ENCODE results near the gene POLR1A. TPM values are rescaled to one million over a fixed set of nuclear protein-coding genes. Genes with fewer than 3 reads are reported as not detected.
A peak's percentile ranks its signal among the peaks of the same experiment; 100 is the strongest.

The POLR1A gene
- polyA plus RNA-seq, 2 of the 4 experiments (the other 2 are of a cell fraction), result 22.8 to 55.7 TPM

GRCh38 chr2:86074811-86075210 lies 30.9 kb downstream of the POLR1A start (continued):
- TF ChIP-seq ZC3H11A (IDR thresholded peaks at IDR 0.05) (no peak), CHD4 (IDR thresholded peaks at IDR 0.05; ENCODE audit: borderline replicate concordance) (no peak), RNF2 (IDR thresholded peaks at IDR 0.05; ENCODE audit: borderline replicate concordance, low read depth) (no peak), RAD21 (conservative IDR thresholded peaks at IDR 0.05 in 1 of 2, IDR thresholded peaks at IDR 0.05 in 1 of 2) (no peak), PBX3 (IDR thresholded peaks at IDR 0.05) (no peak)

GRCh38 chr2:86074256-86074655 lies 31.4 kb downstream of the POLR1A start:
- Histone ChIP-seq H3K4me1 (peaks cover 34% of the 10 kb centered on the region), H3K9me3 (no peaks in the 10 kb centered on the region), H3K4me2 (no peak overlapping the region), H3K4me3 (no peak overlapping the region), H3K27ac (peak overlapping the region in 1 of 2 experiments; percentile 72; a peak in 1 of 6 replicates)
- CTCF ChIA-PET, result interaction anchor here (0.7 to 23.1 kb wide), 4 partner anchors 18 to 250 kb away, joined by 3 to 766 read pairs (median 121); partner anchors contain the start of gene ST3GAL5
- ATAC-seq, result no peak
- POLR2A ChIA-PET, result no interaction called here
- TF ChIP-seq CTCF (IDR thresholded peaks at IDR 0.05) (no peak), REST (IDR thresholded peaks at IDR 0.05) (no peak), E2F6 (IDR thresholded peaks at IDR 0.05; ENCODE audit: borderline replicate concordance, low read depth) (no peak), POLR2AphosphoS2 (conservative IDR thresholded peaks at IDR 0.05; ENCODE audit: low read length) (no peak), RFX5 (IDR thresholded peaks at IDR 0.05) (no peak), ESRRA (IDR thresholded peaks at IDR 0.05; ENCODE audit: borderline replicate concordance, low read length) (no peak), CBX8 (IDR thresholded peaks at IDR 0.05) (no peak), EHF (CRISPR knock-in tag; IDR thresholded peaks at IDR 0.05) (no peak)
- 96% methylated on average over 3 of the region's 3 CpGs for WGBS (ENCODE audit: missing lambda C conversion rate)
- DNase-seq (ENCODE audit: low read depth in 1 of 2, low spot score in 1 of 2), result no peak
- no peak for FAIRE-seq

- ChIA-PET CTCF (interaction anchor here (0.6 to 9.9 kb wide), 6 partner anchors 13 to 486 kb away, joined by 3 to 69 read pairs (median 3); partner anchors contain the start of gene ST3GAL5), POLR2A (no interaction called here)
- no peak for FAIRE-seq
- Histone ChIP-seq H3K4me3 (no peak overlapping the region), H3K4me1 (peaks cover 37% of the 10 kb centered on the region), H3K27ac (peak overlapping the region in 1 of 2 experiments; percentile 72; a peak in 3 of 6 replicates), H3K9me3 (no peaks in the 10 kb centered on the region), H3K4me2 (no peak overlapping the region)
- 86% methylated on average over 1 of the region's 1 CpG for WGBS (ENCODE audit: missing lambda C conversion rate)
- no peak for ATAC-seq
- TF ChIP-seq PBX3 (IDR thresholded peaks at IDR 0.05) (no peak), RNF2 (IDR thresholded peaks at IDR 0.05; ENCODE audit: borderline replicate concordance, low read depth) (no peak), TP53 (CRISPR knock-in tag; IDR thresholded peaks at IDR 0.05) (no peak), NFE2L2 (conservative IDR thresholded peaks at IDR 0.05; ENCODE audit: low read length) (no peak), MAZ (IDR thresholded peaks at IDR 0.05; ENCODE audit: borderline replicate concordance, low read depth, low read length) (no peak)
- no peak for DNase-seq (ENCODE audit: low read depth in 1 of 2, low spot score in 1 of 2)
These were observed 32.5 kb downstream of the POLR1A start for GRCh38 chr2:86073225-86073624.

Data from A549 (cell line).